ENCODE data around the gene SYT13. TPM values are rescaled to one million over a fixed set of nuclear protein-coding genes. Genes with fewer than 3 reads are reported as not detected.

SYT13 gene
- total RNA-seq, 1 donor from 2014 or later: 1.4 TPM

GRCh38 chr11:45267052-45267451, 19.1 kb downstream of the SYT13 start:
- Mint-ChIP-seq H3K4me3 (ENCODE audit: unreplicated experiment) (no peak overlapping the region), H3K27me3 (ENCODE audit: unreplicated experiment) (peaks cover 2% of the 10 kb centered on the region), H3K27ac (ENCODE audit: unreplicated experiment) (no peak overlapping the region), H3K9me3 (ENCODE audit: unreplicated experiment) (no peaks in the 10 kb centered on the region), H3K36me3 (ENCODE audit: low read depth, unreplicated experiment) (no peaks in the 10 kb centered on the region), H3K4me1 (ENCODE audit: unreplicated experiment) (peaks cover 5% of the 10 kb centered on the region)
- TF ChIP-seq CTCF (IDR thresholded peaks at IDR 0.05; ENCODE audit: unreplicated experiment): peak; percentile 79
- peak; percentile 62 for DNase-seq (ENCODE audit: low spot score)

- no peak for TF ChIP-seq CTCF (IDR thresholded peaks at IDR 0.05; ENCODE audit: unreplicated experiment)
- no peak overlapping the region for H3K4me3 Mint-ChIP-seq (ENCODE audit: unreplicated experiment)
- peaks cover 2% of the 10 kb centered on the region for H3K27me3 Mint-ChIP-seq (ENCODE audit: unreplicated experiment)
- peaks cover 5% of the 10 kb centered on the region for H3K4me1 Mint-ChIP-seq (ENCODE audit: unreplicated experiment)
- H3K36me3 Mint-ChIP-seq (ENCODE audit: low read depth, unreplicated experiment): no peaks in the 10 kb centered on the region
- no peak for DNase-seq (ENCODE audit: low spot score)
- H3K9me3 Mint-ChIP-seq (ENCODE audit: unreplicated experiment): no peaks in the 10 kb centered on the region
- no peak overlapping the region for H3K27ac Mint-ChIP-seq (ENCODE audit: unreplicated experiment)
Measured at GRCh38 chr11:45266676-45267020, 19.5 kb downstream of the SYT13 start.

DNA sequence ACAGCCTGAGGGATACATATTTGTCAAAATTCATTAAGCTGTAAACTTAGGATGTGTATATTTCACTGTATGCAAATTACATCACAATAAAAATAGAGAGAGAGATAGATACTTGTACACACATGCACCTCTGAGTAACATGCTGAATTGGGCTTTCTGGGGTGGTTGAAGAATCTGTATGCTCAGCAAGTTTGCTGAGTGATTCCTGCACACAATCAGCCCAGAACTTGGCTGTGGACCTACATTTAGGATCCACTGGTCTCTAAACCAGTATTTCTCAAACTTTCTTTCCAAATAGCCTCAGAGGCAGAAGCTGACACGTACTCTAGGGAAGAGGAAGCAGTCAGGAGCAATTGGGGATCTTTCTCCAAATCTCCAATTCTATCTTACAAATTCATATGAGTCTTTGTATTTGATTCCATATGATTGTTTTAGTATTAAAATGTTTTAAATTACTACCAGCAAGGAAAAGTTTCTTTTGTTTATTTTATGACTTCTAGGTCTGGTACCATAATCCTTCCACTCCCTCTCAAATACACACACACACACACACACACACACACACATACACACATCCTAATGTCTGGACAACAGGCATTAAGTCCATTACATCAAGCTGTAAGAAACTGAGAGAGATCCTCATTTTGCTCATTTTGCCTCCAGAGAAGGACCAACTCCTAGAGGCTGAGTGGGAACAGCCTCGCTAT, 20.0 kb downstream of the SYT13 start:
- Mint-ChIP-seq H3K27me3 (ENCODE audit: unreplicated experiment) (peaks cover 2% of the 10 kb centered on the region), H3K27ac (ENCODE audit: unreplicated experiment) (no peak overlapping the region), H3K36me3 (ENCODE audit: low read depth, unreplicated experiment) (no peaks in the 10 kb centered on the region), H3K4me1 (ENCODE audit: unreplicated experiment) (peaks cover under 1% of the 10 kb centered on the region), H3K4me3 (ENCODE audit: unreplicated experiment) (no peak overlapping the region), H3K9me3 (ENCODE audit: unreplicated experiment) (no peaks in the 10 kb centered on the region)
- no peak for TF ChIP-seq CTCF (IDR thresholded peaks at IDR 0.05; ENCODE audit: unreplicated experiment)
- DNase-seq (ENCODE audit: low spot score): no peak

- DNase-seq (ENCODE audit: low spot score): no peak
Measured at GRCh38 chr11:45264839-45265515, 21.2 kb downstream of the SYT13 start.

More at GRCh38 chr11:45264839-45265515, 21.2 kb downstream of the SYT13 start:
- Mint-ChIP-seq H3K4me3 (ENCODE audit: unreplicated experiment) (no peak overlapping the region), H3K4me1 (ENCODE audit: unreplicated experiment) (no peaks in the 10 kb centered on the region), H3K27ac (ENCODE audit: unreplicated experiment) (no peak overlapping the region), H3K9me3 (ENCODE audit: unreplicated experiment) (no peaks in the 10 kb centered on the region), H3K27me3 (ENCODE audit: unreplicated experiment) (peaks cover 3% of the 10 kb centered on the region), H3K36me3 (ENCODE audit: low read depth, unreplicated experiment) (no peaks in the 10 kb centered on the region)
- TF ChIP-seq CTCF (IDR thresholded peaks at IDR 0.05; ENCODE audit: unreplicated experiment): no peak
